ENCODE measurements around the gene HNRNPA3. TPM values are rescaled to one million over a fixed set of nuclear protein-coding genes. Genes with fewer than 3 reads are reported as not detected.
"Not testable (repeated sequence)": the region's sequence is repeated elsewhere in the genome, so short reads cannot be mapped to it uniquely, and the experiment has no call there.

The HNRNPA3 gene
- total and polyA plus RNA-seq, 9 donors = 44.4 to 491 (median 381) TPM

GRCh38 chr2:177211169-177211568, 1.4 kb upstream of the HNRNPA3 start:
- H3K4me1 ChIP-seq (ENCODE audit: control insufficient read depth, insufficient read depth, low read length) = peaks cover 6% of the 10 kb centered on the region
- H3K27me3 ChIP-seq (ENCODE audit: control insufficient read depth, insufficient read depth, low read length) = no peaks in the 10 kb centered on the region
- peak; percentile 16 for DNase-seq
- H3K36me3 ChIP-seq (ENCODE audit: control insufficient read depth, insufficient read depth, low read length) = peaks cover 8% of the 10 kb centered on the region
- peak overlapping the region; percentile 100 for H3K27ac ChIP-seq (ENCODE audit: low read length)
- H3K9me3 ChIP-seq (replicated peaks; ENCODE audit: control insufficient read depth, low read depth, low read length) = no peaks in the 10 kb centered on the region
- H3K4me3 ChIP-seq (ENCODE audit: low read length) = peak overlapping the region; percentile 68
- WGBS (ENCODE audit: insufficient coverage) = 60% methylated on average over 1 of the region's 7 CpGs

GRCh38 chr2:177211576-177212105, 953 bp upstream of the HNRNPA3 start:
- DNase-seq = peak; percentile 25
- H3K4me3 ChIP-seq (ENCODE audit: low read length) = peak overlapping the region; percentile 68
- H3K27ac ChIP-seq (ENCODE audit: low read length) = peak overlapping the region; percentile 100
- WGBS (ENCODE audit: insufficient coverage) = 8% methylated on average over 5 of the region's 6 CpGs
- H3K4me1 ChIP-seq (ENCODE audit: control insufficient read depth, insufficient read depth, low read length) = peaks cover 6% of the 10 kb centered on the region
- H3K27me3 ChIP-seq (ENCODE audit: control insufficient read depth, insufficient read depth, low read length) = no peaks in the 10 kb centered on the region
- peaks cover 12% of the 10 kb centered on the region for H3K36me3 ChIP-seq (ENCODE audit: control insufficient read depth, insufficient read depth, low read length)
- H3K9me3 ChIP-seq (replicated peaks; ENCODE audit: control insufficient read depth, low read depth, low read length) = no peaks in the 10 kb centered on the region

- under 1% methylated on average over 55 of the region's 74 CpGs for WGBS (ENCODE audit: insufficient coverage)
- DNase-seq = peak; percentile 94
- H3K27ac ChIP-seq (ENCODE audit: low read length) = peak overlapping the region; percentile 99
- no peaks in the 10 kb centered on the region for H3K9me3 ChIP-seq (replicated peaks; ENCODE audit: control insufficient read depth, low read depth, low read length)
- H3K4me1 ChIP-seq (ENCODE audit: control insufficient read depth, insufficient read depth, low read length) = peaks cover 6% of the 10 kb centered on the region
- H3K4me3 ChIP-seq (ENCODE audit: low read length) = peak overlapping the region; percentile 92
- H3K27me3 ChIP-seq (ENCODE audit: control insufficient read depth, insufficient read depth, low read length) = no peaks in the 10 kb centered on the region
- peaks cover 24% of the 10 kb centered on the region for H3K36me3 ChIP-seq (ENCODE audit: control insufficient read depth, insufficient read depth, low read length)
Observed at GRCh38 chr2:177212891-177213856, 580 bp downstream of the HNRNPA3 start.

GRCh38 chr2:177217247-177217843, 4.8 kb downstream of the HNRNPA3 start:
- peaks cover 47% of the 10 kb centered on the region for H3K36me3 ChIP-seq (ENCODE audit: control insufficient read depth, insufficient read depth, low read length)
- H3K4me3 ChIP-seq (ENCODE audit: low read length) = no peak overlapping the region
- DNase-seq = no peak
- H3K27me3 ChIP-seq (ENCODE audit: control insufficient read depth, insufficient read depth, low read length) = no peaks in the 10 kb centered on the region
- peaks cover 3% of the 10 kb centered on the region for H3K4me1 ChIP-seq (ENCODE audit: control insufficient read depth, insufficient read depth, low read length)
- WGBS (ENCODE audit: insufficient coverage) = 53% methylated on average over 2 of the region's 5 CpGs
- H3K9me3 ChIP-seq (replicated peaks; ENCODE audit: control insufficient read depth, low read depth, low read length) = no peaks in the 10 kb centered on the region
- H3K27ac ChIP-seq (ENCODE audit: low read length) = no peak overlapping the region

DNA sequence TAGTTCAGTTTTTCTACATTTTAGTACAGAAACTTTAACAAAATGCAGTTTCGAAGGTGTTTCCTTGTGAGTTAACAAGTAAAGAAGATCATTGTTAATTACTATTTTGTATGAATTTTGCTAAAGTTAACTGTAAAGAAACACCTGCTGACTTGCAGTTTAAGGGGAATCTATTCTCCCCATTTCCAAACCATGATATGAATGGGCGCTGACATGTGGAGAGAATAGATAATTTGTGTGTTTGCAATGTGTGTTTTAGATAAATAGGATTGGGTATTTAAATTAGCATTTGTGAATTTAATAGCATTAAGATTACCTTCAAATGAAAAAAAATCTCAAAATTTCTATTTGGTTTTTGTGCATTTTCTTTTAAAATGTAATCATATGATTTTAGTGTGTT, 7.2 kb downstream of the HNRNPA3 start:
- not testable (repeated sequence) for DNase-seq; H3K4me3 ChIP-seq (ENCODE audit: low read length); H3K9me3 ChIP-seq (replicated peaks; ENCODE audit: control insufficient read depth, low read depth, low read length); H3K4me1 ChIP-seq (ENCODE audit: control insufficient read depth, insufficient read depth, low read length); H3K27me3 ChIP-seq (ENCODE audit: control insufficient read depth, insufficient read depth, low read length); H3K27ac ChIP-seq (ENCODE audit: low read length)
- peaks cover 51% of the 10 kb centered on the region for H3K36me3 ChIP-seq (ENCODE audit: control insufficient read depth, insufficient read depth, low read length)
- no CpG with 5 or more reads among the region's 2 CpGs for WGBS (ENCODE audit: insufficient coverage)

GRCh38 chr2:177221534-177221933, 8.9 kb downstream of the HNRNPA3 start:
- no peaks in the 10 kb centered on the region for H3K9me3 ChIP-seq (replicated peaks; ENCODE audit: control insufficient read depth, low read depth, low read length)
- H3K27me3 ChIP-seq (ENCODE audit: control insufficient read depth, insufficient read depth, low read length) = no peaks in the 10 kb centered on the region
- no peak for DNase-seq
- WGBS (ENCODE audit: insufficient coverage) = 100% methylated on average over 3 of the region's 3 CpGs
- H3K36me3 ChIP-seq (ENCODE audit: control insufficient read depth, insufficient read depth, low read length) = peaks cover 41% of the 10 kb centered on the region
- H3K4me1 ChIP-seq (ENCODE audit: control insufficient read depth, insufficient read depth, low read length) = no peaks in the 10 kb centered on the region
- H3K27ac ChIP-seq (ENCODE audit: low read length) = no peak overlapping the region
- no peak overlapping the region for H3K4me3 ChIP-seq (ENCODE audit: low read length)

- H3K4me1 ChIP-seq (ENCODE audit: control insufficient read depth, insufficient read depth, low read length) = no peaks in the 10 kb centered on the region
- no peak for DNase-seq
- no peaks in the 10 kb centered on the region for H3K27me3 ChIP-seq (ENCODE audit: control insufficient read depth, insufficient read depth, low read length)
- H3K9me3 ChIP-seq (replicated peaks; ENCODE audit: control insufficient read depth, low read depth, low read length) = no peaks in the 10 kb centered on the region
- WGBS (ENCODE audit: insufficient coverage) = no CpG with 5 or more reads among the region's 3 CpGs
- H3K36me3 ChIP-seq (ENCODE audit: control insufficient read depth, insufficient read depth, low read length) = peaks cover 36% of the 10 kb centered on the region
- H3K4me3 ChIP-seq (ENCODE audit: low read length) = no peak overlapping the region
- H3K27ac ChIP-seq (ENCODE audit: low read length) = no peak overlapping the region
Observed at GRCh38 chr2:177221970-177222369, 9.4 kb downstream of the HNRNPA3 start.

- not testable (repeated sequence) for H3K27ac ChIP-seq (ENCODE audit: low read length); H3K9me3 ChIP-seq (replicated peaks; ENCODE audit: control insufficient read depth, low read depth, low read length); H3K4me3 ChIP-seq (ENCODE audit: low read length); H3K27me3 ChIP-seq (ENCODE audit: control insufficient read depth, insufficient read depth, low read length); DNase-seq; H3K4me1 ChIP-seq (ENCODE audit: control insufficient read depth, insufficient read depth, low read length)
- H3K36me3 ChIP-seq (ENCODE audit: control insufficient read depth, insufficient read depth, low read length) = peaks cover 25% of the 10 kb centered on the region
Observed at GRCh38 chr2:177223436-177223835, 10.8 kb downstream of the HNRNPA3 start.

- H3K27ac ChIP-seq (ENCODE audit: low read length) = no peak overlapping the region
- H3K4me1 ChIP-seq (ENCODE audit: control insufficient read depth, insufficient read depth, low read length) = no peaks in the 10 kb centered on the region
- no peak overlapping the region for H3K4me3 ChIP-seq (ENCODE audit: low read length)
- H3K27me3 ChIP-seq (ENCODE audit: control insufficient read depth, insufficient read depth, low read length) = no peaks in the 10 kb centered on the region
- peaks cover 23% of the 10 kb centered on the region for H3K36me3 ChIP-seq (ENCODE audit: control insufficient read depth, insufficient read depth, low read length)
- WGBS (ENCODE audit: insufficient coverage) = no CpG with 5 or more reads among the region's 2 CpGs
- DNase-seq = no peak
- H3K9me3 ChIP-seq (replicated peaks; ENCODE audit: control insufficient read depth, low read depth, low read length) = no peaks in the 10 kb centered on the region
Observed at GRCh38 chr2:177225965-177226360, 13.4 kb downstream of the HNRNPA3 start.

All from muscle of leg (tissue), 11 donors.